ENCODE measurements around the gene SMIM38.

DNA sequence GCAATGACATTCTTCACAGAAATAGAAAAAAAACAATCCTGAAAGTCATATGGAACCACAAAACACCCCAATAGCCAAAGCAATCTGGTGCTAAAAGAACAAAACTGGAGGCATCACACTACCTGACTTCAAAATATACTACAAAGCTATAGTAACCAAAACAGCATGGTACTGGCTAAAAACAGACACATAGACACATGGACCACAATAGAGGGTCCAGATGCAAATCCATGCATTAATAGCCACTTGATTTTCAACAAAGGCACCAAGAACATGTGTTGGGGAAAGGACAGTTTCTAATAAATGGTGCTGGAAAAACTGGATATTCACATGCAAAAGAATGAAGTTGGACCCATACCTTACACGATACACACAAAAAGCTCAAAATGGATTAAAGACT, 27.9 kb upstream of the SMIM38 start:
- TF ChIP-seq NFIC (IDR thresholded peaks at IDR 0.05) = no peak
- TF ChIP-seq C11orf30 (IDR thresholded peaks at IDR 0.05; ENCODE audit: low read depth) = no peak
- TF ChIP-seq JUN (IDR thresholded peaks at IDR 0.05; ENCODE audit: borderline replicate concordance, low read depth, low read length) = no peak
- TF ChIP-seq JUN (CRISPR knock-in tag; IDR thresholded peaks at IDR 0.05; ENCODE audit: borderline replicate concordance) = no peak
- TF ChIP-seq CTCF (IDR thresholded peaks at IDR 0.05 in 2 of 3, conservative IDR thresholded peaks at IDR 0.05 in 1 of 3; ENCODE audit: insufficient read depth in 2 of 3, low read depth in 1 of 3, low read length in 3 of 3) = no peak
- TF ChIP-seq TARDBP (IDR thresholded peaks at IDR 0.05) = no peak
- no peak for TF ChIP-seq IRF9 (tag; IDR thresholded peaks at IDR 0.05)
